Jurkat, Clone E6-1 (cell line): ENCODE measurements around the gene OOSP1.
"Not testable (repeated sequence)": the region's sequence is repeated elsewhere in the genome, so short reads cannot be mapped to it uniquely, and the experiment has no call there.

ENCODE experiments used
- DNase-seq: peaks from one replicate; pipeline ENCODE4 v3.0.0-alpha.2; 2011; ENCODE audit warnings: low read depth, low spot score
- H3K4me3 ChIP-seq: 2 replicates; pipeline ENCODE4 v1.5.1; 2011; ENCODE audit warnings: mild to moderate bottlenecking, low read length, control low read depth, moderate library complexity

Gene OOSP1

GRCh38 chr11:59954219-59954847 is 16.1 kb downstream of the OOSP1 start:
- H3K4me3 ChIP-seq = no peak overlapping the region
- no peak for DNase-seq

DNA sequence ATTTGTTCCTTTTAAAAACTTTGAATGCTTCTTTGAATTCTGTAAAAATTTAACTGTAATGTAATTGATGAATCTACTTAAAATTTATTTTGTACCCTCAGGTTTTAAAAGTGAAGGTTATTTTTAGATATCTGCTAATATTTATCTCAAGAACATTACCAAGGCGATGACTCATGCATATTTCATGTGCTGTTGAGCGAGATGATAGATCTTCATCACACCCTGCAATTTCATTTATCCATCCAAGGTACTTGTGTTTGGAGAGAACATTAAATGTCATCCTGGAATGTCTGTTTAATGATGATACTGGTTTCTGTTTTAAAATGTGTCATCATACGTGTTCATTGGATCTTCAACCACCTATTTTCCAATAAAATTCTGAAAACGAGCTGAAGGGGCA is 18.9 kb downstream of the OOSP1 start:
- DNase-seq = no peak
- H3K4me3 ChIP-seq = no peak overlapping the region

DNA sequence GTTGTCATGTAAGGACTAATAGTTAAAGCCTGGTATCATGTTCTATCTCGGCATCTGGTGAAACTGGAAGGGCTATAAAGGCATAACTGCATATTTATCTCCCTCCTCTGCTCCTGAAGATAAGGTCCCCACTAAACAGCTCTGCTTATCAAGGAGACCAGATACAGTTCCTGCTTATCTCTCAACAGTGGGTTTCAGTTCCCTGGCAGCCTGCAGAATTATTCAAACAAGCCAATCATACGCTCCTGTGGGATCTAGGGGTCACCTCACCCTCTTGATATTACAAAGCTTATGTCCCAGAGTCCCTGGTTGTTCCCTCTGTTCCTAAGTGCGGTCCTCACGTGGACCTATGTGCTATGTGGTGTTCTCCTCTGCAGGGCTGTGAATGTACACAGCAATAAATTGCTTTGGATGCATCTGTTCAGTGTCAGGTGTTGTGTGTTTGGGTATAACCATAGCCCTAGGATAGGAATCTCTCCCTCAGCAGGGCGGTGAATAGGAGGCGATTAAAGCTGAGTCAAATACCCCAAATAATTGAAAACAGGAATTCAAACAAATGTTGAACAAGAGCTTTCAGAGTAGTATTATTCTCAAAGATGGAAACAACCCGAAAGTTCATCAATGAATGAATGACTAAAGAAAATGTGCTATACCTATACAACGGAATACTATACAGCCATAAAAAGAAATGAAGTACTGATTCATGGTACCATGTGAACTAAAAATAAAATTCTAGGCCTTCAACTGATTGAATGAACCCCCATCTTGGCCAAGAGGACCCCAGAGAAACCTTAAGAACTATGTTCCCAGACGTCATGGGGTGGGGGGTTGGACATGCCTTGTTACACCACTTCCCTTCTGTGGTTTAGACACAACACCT is 22.5 kb downstream of the OOSP1 start:
- DNase-seq = no peak
- no peak overlapping the region for H3K4me3 ChIP-seq

DNA sequence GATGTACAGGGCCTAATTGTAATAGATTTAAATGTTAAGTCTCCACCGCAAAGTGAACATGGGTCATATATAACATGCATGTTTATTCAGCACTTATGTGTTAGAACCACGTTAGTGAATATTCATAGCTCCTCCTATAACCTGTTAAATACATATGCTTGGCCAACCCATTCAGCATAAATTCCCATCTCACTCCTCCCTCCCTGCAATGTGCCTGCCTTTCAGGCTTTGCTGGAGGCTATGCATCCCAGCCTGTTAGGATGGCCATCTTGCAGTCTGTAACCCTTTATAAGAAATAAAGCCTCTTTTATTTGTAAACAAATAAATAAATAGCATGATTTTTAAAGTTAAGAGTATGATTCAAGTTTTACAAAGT is 23.9 kb downstream of the OOSP1 start:
- no peak for DNase-seq
- no peak overlapping the region for H3K4me3 ChIP-seq

GRCh38 chr11:59963733-59964132 is 25.5 kb downstream of the OOSP1 start, which contains the start of gene OOSP4A:
TSS of gene OOSP4A (plus strand) at chr11:59964033. CDS start at chr11:59964033, 0 bp downstream.
- no peak within 1 kb of the TSS for H3K4me3 ChIP-seq
- no peak for DNase-seq

- DNase-seq = no peak
- no peak overlapping the region for H3K4me3 ChIP-seq
Measured at GRCh38 chr11:59965424-59965823, 27.2 kb downstream of the OOSP1 start.

DNA sequence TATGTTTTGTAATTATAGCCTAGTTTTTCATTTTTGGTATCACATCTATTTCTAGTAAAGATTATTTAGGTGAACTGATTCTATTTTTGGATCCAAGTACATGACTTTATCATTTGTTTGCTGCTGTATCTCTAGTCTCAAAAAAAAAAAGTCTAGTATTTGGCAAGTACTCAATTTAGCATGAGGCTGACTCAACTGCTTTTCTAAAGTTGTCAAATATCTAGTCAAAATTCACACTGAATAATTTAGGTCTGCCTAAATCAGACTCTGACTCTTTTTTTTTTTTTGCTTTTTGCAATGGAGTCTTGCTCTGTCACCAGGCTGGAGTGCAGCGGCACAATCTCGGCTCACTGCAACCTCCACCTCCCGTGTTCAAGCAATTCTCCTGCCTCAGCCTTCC is 28.0 kb downstream of the OOSP1 start:
- H3K4me3 ChIP-seq = no peak overlapping the region
- DNase-seq = no peak

GRCh38 chr11:59967677-59968394 is 29.6 kb downstream of the OOSP1 start:
- no peak for DNase-seq
- no peak overlapping the region for H3K4me3 ChIP-seq

GRCh38 chr11:59968395-59968783 is 30.2 kb downstream of the OOSP1 start:
- no peak overlapping the region for H3K4me3 ChIP-seq
- DNase-seq = no peak

- no peak overlapping the region for H3K4me3 ChIP-seq
Measured at GRCh38 chr11:59973097-59973496, 34.9 kb downstream of the OOSP1 start.

DNA sequence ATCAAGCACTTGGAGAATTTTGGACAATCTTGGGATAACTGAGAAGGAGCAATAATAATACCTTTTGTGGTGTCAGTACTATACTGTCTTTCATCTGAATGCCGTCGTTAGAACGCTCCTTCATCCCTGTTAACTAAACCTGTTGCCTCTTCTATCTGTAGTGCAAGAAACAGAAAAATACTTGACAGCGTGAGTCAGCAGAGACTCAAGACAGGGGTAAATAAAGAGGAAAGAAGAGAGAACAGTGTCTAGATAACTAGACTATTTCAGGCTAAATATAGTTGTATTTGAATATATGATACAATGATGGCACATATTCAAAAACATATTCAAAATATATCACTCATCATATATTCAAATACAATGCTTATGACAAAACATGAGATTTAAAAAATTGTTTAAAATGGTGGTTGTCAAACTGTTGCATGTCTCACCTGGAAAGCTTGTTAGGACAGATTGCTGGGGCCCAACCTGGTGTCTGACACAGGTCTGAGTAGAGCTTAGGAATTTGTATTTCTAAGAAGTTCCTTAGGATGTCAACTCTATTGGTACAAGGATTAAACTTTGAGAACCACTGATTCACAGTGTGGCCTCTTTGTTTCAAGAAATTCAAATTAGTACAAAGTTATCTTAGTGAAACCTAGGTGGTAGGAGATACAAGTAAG is 43.0 kb downstream of the OOSP1 start:
- no peak overlapping the region for H3K4me3 ChIP-seq
- no peak for DNase-seq

More at GRCh38 chr11:59973097-59973496, 34.9 kb downstream of the OOSP1 start:
- no peak for DNase-seq

DNA sequence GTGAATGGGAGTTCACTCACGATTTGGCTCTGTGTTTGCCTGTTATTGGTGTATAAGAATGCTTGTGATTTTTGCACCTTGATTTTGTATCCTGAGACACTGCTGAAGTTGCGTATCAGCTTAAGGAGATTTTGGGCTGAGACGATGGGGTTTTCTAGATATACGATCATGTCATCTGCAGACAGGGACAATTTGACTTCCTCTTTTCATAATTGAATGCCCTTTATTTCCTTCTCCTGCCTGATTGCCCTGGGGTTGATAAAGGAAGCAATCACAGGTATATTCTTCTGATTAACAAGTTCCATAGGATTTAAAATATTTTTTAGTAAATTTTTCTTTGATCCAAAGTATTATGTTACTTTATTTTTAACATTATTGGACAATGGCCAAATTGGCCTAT is 43.8 kb downstream of the OOSP1 start:
- H3K4me3 ChIP-seq, DNase-seq: not testable (repeated sequence)

DNA sequence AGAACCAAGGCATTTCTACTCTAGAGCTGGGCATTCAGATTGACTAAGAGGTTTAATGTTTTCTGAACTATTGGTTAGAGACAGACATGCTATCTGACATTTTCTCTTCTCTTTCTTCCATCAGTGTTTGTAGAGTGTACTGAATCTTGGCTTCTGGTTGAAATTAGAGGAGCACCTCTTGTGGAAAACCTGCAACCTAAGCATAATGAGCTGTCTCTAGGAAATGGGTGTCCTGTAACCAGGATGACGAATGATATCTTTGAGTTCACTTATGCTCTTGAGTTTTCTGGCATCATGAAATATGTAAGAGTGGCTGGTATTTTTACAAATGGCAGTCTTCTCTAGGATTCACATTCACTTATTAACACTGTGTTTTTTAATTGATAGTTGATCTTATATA is 45.0 kb downstream of the OOSP1 start:
- no peak overlapping the region for H3K4me3 ChIP-seq
- no peak for DNase-seq

- H3K4me3 ChIP-seq = no peak overlapping the region
- DNase-seq = no peak
Measured at GRCh38 chr11:59984368-59984767, 46.1 kb downstream of the OOSP1 start.

GRCh38 chr11:59990421-59990820 is 52.2 kb downstream of the OOSP1 start:
- DNase-seq = no peak

GRCh38 chr11:59992425-59992824 is 54.2 kb downstream of the OOSP1 start:
- peak; percentile 20 for DNase-seq
- no peak overlapping the region for H3K4me3 ChIP-seq

More at GRCh38 chr11:59990421-59990820, 52.2 kb downstream of the OOSP1 start:
- no peak overlapping the region for H3K4me3 ChIP-seq

DNA sequence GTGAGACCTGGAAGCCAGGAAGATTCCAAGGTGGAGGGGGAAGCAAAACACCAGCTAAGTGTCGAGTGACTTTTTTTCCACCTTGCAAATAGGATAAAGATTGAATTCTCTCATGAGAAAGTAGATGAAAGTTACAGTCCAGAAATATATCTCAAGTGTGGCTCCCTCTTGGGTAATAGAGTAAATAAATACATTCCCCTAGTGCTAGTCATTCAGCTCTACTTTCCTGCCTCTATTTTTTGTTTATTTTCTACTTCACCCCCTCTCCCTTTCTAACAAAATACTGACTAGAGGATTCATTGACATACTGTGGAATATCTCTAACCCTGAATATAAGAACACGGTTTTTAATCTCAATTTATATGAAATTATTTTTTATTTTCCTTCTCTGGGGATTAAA is 59.6 kb downstream of the OOSP1 start:
- DNase-seq = no peak
- H3K4me3 ChIP-seq = no peak overlapping the region

GRCh38 chr11:59999691-60000090 is 61.5 kb downstream of the OOSP1 start:
- H3K4me3 ChIP-seq = no peak overlapping the region
- DNase-seq = no peak

- no peak overlapping the region for H3K4me3 ChIP-seq
- DNase-seq = no peak
Measured at GRCh38 chr11:60003729-60004128, 65.5 kb downstream of the OOSP1 start.
